Activated naive CD4-positive, alpha-beta T cell treated with anti-CD3 and anti-CD28 coated beads, Interleukin-2, amount 10 ng/mL, durations not matched to agents 7 days and 5 days (primary cell): ENCODE results near the gene FA2H.
"Not testable (repeated sequence)": the region's sequence is repeated elsewhere in the genome, so short reads cannot be mapped to it uniquely, and the experiment has no call there.

Experiments used
- CTCF ChIA-PET: fragments of 350-600 bp; sonication (Branson Sonifier 250); formaldehyde crosslinking; loops from one replicate; lab custom pipeline; 2021; ENCODE audit warnings: antibody characterized with exemption; lab: Charles Lee
- DNase-seq: peaks from one replicate; pipeline ENCODE4 v3.0.0-alpha.2; 2020
- H3K27ac Mint-ChIP-seq: one replicate; pipeline ENCODE4 v1.8.0; 2021; ENCODE audit warnings: mild to moderate bottlenecking, moderate library complexity, mixed read lengths
- H3K27me3 Mint-ChIP-seq: one replicate; pipeline ENCODE4 v1.8.0; 2021; ENCODE audit warnings: mild to moderate bottlenecking, mixed read lengths
- H3K36me3 Mint-ChIP-seq: one replicate; pipeline ENCODE4 v1.8.0; 2021; ENCODE audit warnings: mixed read lengths
- H3K4me1 Mint-ChIP-seq: one replicate; pipeline ENCODE4 v1.8.0; 2021; ENCODE audit warnings: mixed read lengths
- H3K4me3 Mint-ChIP-seq: one replicate; pipeline ENCODE4 v1.8.0; 2021; ENCODE audit warnings: mild to moderate bottlenecking, moderate library complexity, mixed read lengths
- H3K9me3 Mint-ChIP-seq: one replicate; pipeline ENCODE4 v1.8.0; 2021; ENCODE audit warnings: mixed read lengths

FA2H gene

GRCh38 chr16:74682556-74682955 lies 92.1 kb downstream of the FA2H start:
- no peak for DNase-seq
- Mint-ChIP-seq H3K4me3 (no peak overlapping the region), H3K36me3 (peaks cover 41% of the 10 kb centered on the region), H3K4me1 (no peaks in the 10 kb centered on the region), H3K9me3 (no peaks in the 10 kb centered on the region), H3K27ac (no peak overlapping the region), H3K27me3 (no peaks in the 10 kb centered on the region)
- CTCF ChIA-PET = no interaction called here

- H3K27me3 Mint-ChIP-seq = no peaks in the 10 kb centered on the region
- CTCF ChIA-PET = no interaction called here
Observed at GRCh38 chr16:74680681-74681080, 93.9 kb downstream of the FA2H start.

GRCh38 chr16:74679983-74680382 lies 94.6 kb downstream of the FA2H start:
- Mint-ChIP-seq H3K27me3 (no peaks in the 10 kb centered on the region), H3K4me3 (no peak overlapping the region), H3K27ac (no peak overlapping the region), H3K4me1 (no peaks in the 10 kb centered on the region), H3K9me3 (no peaks in the 10 kb centered on the region), H3K36me3 (peaks cover 32% of the 10 kb centered on the region)
- no peak for DNase-seq
- CTCF ChIA-PET = no interaction called here

More at GRCh38 chr16:74680681-74681080, 93.9 kb downstream of the FA2H start:
- Mint-ChIP-seq H3K36me3 (peaks cover 35% of the 10 kb centered on the region), H3K27ac (no peak overlapping the region), H3K4me1 (no peaks in the 10 kb centered on the region), H3K9me3 (no peaks in the 10 kb centered on the region), H3K4me3 (no peak overlapping the region)
- DNase-seq = no peak

GRCh38 chr16:74677868-74678267 lies 96.8 kb downstream of the FA2H start:
- Mint-ChIP-seq H3K27me3 (no peaks in the 10 kb centered on the region), H3K4me3 (no peak overlapping the region), H3K36me3 (peaks cover 37% of the 10 kb centered on the region), H3K27ac (no peak overlapping the region), H3K4me1 (no peaks in the 10 kb centered on the region), H3K9me3 (no peaks in the 10 kb centered on the region)
- CTCF ChIA-PET = no interaction called here
- DNase-seq = no peak

GRCh38 chr16:74673876-74674275 lies 100.7 kb downstream of the FA2H start:
- DNase-seq = no peak
- CTCF ChIA-PET = no interaction called here
- H3K4me1 Mint-ChIP-seq = no peaks in the 10 kb centered on the region
- H3K9me3 Mint-ChIP-seq = no peaks in the 10 kb centered on the region
- H3K4me3 Mint-ChIP-seq = no peak overlapping the region
- no peak overlapping the region for H3K27ac Mint-ChIP-seq
- peaks cover 38% of the 10 kb centered on the region for H3K36me3 Mint-ChIP-seq
- H3K27me3 Mint-ChIP-seq = no peaks in the 10 kb centered on the region

- CTCF ChIA-PET, H3K27ac Mint-ChIP-seq, DNase-seq, H3K27me3 Mint-ChIP-seq, H3K4me3 Mint-ChIP-seq, H3K9me3 Mint-ChIP-seq: not testable (repeated sequence)
- peaks cover 49% of the 10 kb centered on the region for H3K36me3 Mint-ChIP-seq
- H3K4me1 Mint-ChIP-seq = peaks cover 32% of the 10 kb centered on the region
Observed at GRCh38 chr16:74668877-74669276, 105.7 kb downstream of the FA2H start.

GRCh38 chr16:74667255-74667700 lies 107.3 kb downstream of the FA2H start:
- peaks cover 52% of the 10 kb centered on the region for H3K36me3 Mint-ChIP-seq
- H3K27ac Mint-ChIP-seq = peak overlapping the region; percentile 95
- no peaks in the 10 kb centered on the region for H3K27me3 Mint-ChIP-seq
- peak; percentile 50 for DNase-seq
- peaks cover 46% of the 10 kb centered on the region for H3K4me1 Mint-ChIP-seq
- CTCF ChIA-PET = interaction anchor here (2.2 kb wide), 1 partner anchor 34 kb away, joined by 7 read pairs; the partner anchor contains the start of gene MLKL
- peaks cover 4% of the 10 kb centered on the region for H3K9me3 Mint-ChIP-seq
- peak overlapping the region; percentile 87 for H3K4me3 Mint-ChIP-seq

GRCh38 chr16:74666425-74667254 lies 108.0 kb downstream of the FA2H start, which contains the start of gene RFWD3:
Gene RFWD3, minus strand, starts transcription at chr16:74666877. Its CDS starts 5,428 bp downstream, at chr16:74661449.
- Mint-ChIP-seq H3K27ac (peak within 1 kb of the TSS; percentile 95), H3K36me3 (peaks cover 48% of the 10 kb centered on the region), H3K27me3 (no peaks in the 10 kb centered on the region), H3K9me3 (peaks cover 4% of the 10 kb centered on the region), H3K4me3 (peak within 1 kb of the TSS; percentile 87), H3K4me1 (peaks cover 50% of the 10 kb centered on the region)
- DNase-seq = peak; percentile 98
- CTCF ChIA-PET = interaction anchor here (2.2 kb wide), 1 partner anchor 34 kb away, joined by 7 read pairs; the partner anchor contains the start of gene MLKL

- Mint-ChIP-seq H3K27ac (peak overlapping the region; percentile 95), H3K4me1 (peaks cover 55% of the 10 kb centered on the region), H3K9me3 (peaks cover 4% of the 10 kb centered on the region), H3K4me3 (peak overlapping the region; percentile 87), H3K27me3 (no peaks in the 10 kb centered on the region), H3K36me3 (peaks cover 51% of the 10 kb centered on the region)
- no peak for DNase-seq
- CTCF ChIA-PET = interaction anchor here (0.6 kb wide), 1 partner anchor 447 kb away, joined by 3 read pairs; no protein-coding TSS in a partner anchor
Observed at GRCh38 chr16:74666010-74666421, 108.6 kb downstream of the FA2H start.
